GM11168 (cell line): Measurements from ENCODE around the gene MGAT4D.
"Not testable (repeated sequence)": the region's sequence is repeated elsewhere in the genome, so short reads cannot be mapped to it uniquely, and the experiment has no call there.

ENCODE experiments used
- in situ Hi-C: fragments of 300-500 bp; cut with MboI; formaldehyde crosslinking; loops from one replicate; pipeline ENCODE4 v1.12.0; 2022; ENCODE audit warnings: low sequenced_read_pairs; ENCODE audit not compliant: unreplicated experiment

The MGAT4D gene

GRCh38 chr4:140497747-140498636 lies at the start of gene MGAT4D:
Gene MGAT4D (minus strand): TSS chr4:140498293. CDS start chr4:140498222, 71 bp downstream.
- in situ Hi-C loops = no loop called here

- in situ Hi-C loops = no loop called here
Observed at GRCh38 chr4:140533951-140534480, 35.9 kb upstream of the MGAT4D start.

- in situ Hi-C loops = no loop called here
Observed at GRCh38 chr4:140529434-140529833, 31.3 kb upstream of the MGAT4D start.

- in situ Hi-C loops = no loop called here
Observed at GRCh38 chr4:140523857-140524742, 26.0 kb upstream of the MGAT4D start, which contains the start of gene ELMOD2. Gene ELMOD2 (plus strand): TSS chr4:140524168. CDS start chr4:140525429, 1,261 bp downstream.

- in situ Hi-C loops = no loop called here
Observed at GRCh38 chr4:140523370-140523856, 25.3 kb upstream of the MGAT4D start.

GRCh38 chr4:140515423-140515822 lies 17.3 kb upstream of the MGAT4D start:
- in situ Hi-C loops = no loop called here

GRCh38 chr4:140513765-140514164 lies 15.7 kb upstream of the MGAT4D start:
- in situ Hi-C loops = not testable (repeated sequence)

- in situ Hi-C loops = no loop called here
Observed at GRCh38 chr4:140504261-140504660, 6.2 kb upstream of the MGAT4D start.

GRCh38 chr4:140499391-140499790 lies 1.3 kb upstream of the MGAT4D start:
- in situ Hi-C loops = no loop called here

GRCh38 chr4:140497405-140497746 lies 717 bp downstream of the MGAT4D start:
- in situ Hi-C loops = no loop called here

GRCh38 chr4:140485939-140486338 lies 12.2 kb downstream of the MGAT4D start:
- in situ Hi-C loops = no loop called here

- in situ Hi-C loops = no loop called here
Observed at GRCh38 chr4:140483445-140483844, 14.6 kb downstream of the MGAT4D start.

- in situ Hi-C loops = no loop called here
Observed at GRCh38 chr4:140472156-140472555, 25.9 kb downstream of the MGAT4D start.

- in situ Hi-C loops = no loop called here
Observed at GRCh38 chr4:140469791-140470733, 28.0 kb downstream of the MGAT4D start.

- in situ Hi-C loops = no loop called here
Observed at GRCh38 chr4:140466146-140466545, 31.9 kb downstream of the MGAT4D start.

GRCh38 chr4:140463614-140464013 lies 34.5 kb downstream of the MGAT4D start:
- in situ Hi-C loops = no loop called here

GRCh38 chr4:140463182-140463581 lies 34.9 kb downstream of the MGAT4D start:
- in situ Hi-C loops = no loop called here

- in situ Hi-C loops = no loop called here
Observed at GRCh38 chr4:140450352-140450751, 47.7 kb downstream of the MGAT4D start.

- in situ Hi-C loops = no loop called here
Observed at GRCh38 chr4:140448830-140449229, 49.3 kb downstream of the MGAT4D start.

- in situ Hi-C loops = no loop called here
Observed at GRCh38 chr4:140448162-140448561, 49.9 kb downstream of the MGAT4D start.
